HG03139 (cell line): Measurements from ENCODE around the gene ERVW-1.
"Not testable (repeated sequence)": the region's sequence is repeated elsewhere in the genome, so short reads cannot be mapped to it uniquely, and the experiment has no call there.

Experiments
- ATAC-seq: cut with Tn5 transposase; IDR thresholded peaks from one replicate; pipeline ENCODE4 v1.9.1; 2021; ENCODE audit not compliant: unreplicated experiment

The ERVW-1 gene

DNA sequence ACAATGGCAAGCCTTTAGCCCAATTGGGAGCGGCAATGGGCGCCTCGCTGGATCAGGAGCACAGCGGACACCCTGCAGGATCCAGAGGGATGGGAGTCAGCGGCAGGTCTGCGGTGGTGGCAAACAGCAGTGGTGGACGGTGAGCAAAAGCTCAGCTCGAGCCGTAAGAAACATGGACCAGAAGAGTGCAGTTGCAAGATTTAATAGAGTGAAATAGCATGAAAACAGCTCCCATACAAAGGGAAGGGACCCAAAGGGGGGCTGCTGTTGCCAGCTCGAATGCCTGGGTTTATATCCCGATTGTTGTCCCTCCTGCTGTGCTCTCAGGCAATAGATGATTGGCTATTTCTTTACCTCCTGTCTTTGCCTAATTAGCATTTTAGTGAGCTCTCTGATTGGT, at the start of gene ERVW-1:
Gene ERVW-1 (minus strand): TSS at position 266 of the 400 bp plus-strand sequence. CDS start 7,565 bp downstream, outside the sequence.
- ATAC-seq, result not testable (repeated sequence)

GRCh38 chr7:92523110-92523509, 45.4 kb upstream of the ERVW-1 start:
- ATAC-seq, result no peak

GRCh38 chr7:92520024-92520423, 42.3 kb upstream of the ERVW-1 start:
- no peak for ATAC-seq

GRCh38 chr7:92517631-92518030, 39.9 kb upstream of the ERVW-1 start:
- ATAC-seq, result no peak

- no peak for ATAC-seq
These were observed 35.6 kb upstream of the ERVW-1 start for GRCh38 chr7:92513167-92513902.

DNA sequence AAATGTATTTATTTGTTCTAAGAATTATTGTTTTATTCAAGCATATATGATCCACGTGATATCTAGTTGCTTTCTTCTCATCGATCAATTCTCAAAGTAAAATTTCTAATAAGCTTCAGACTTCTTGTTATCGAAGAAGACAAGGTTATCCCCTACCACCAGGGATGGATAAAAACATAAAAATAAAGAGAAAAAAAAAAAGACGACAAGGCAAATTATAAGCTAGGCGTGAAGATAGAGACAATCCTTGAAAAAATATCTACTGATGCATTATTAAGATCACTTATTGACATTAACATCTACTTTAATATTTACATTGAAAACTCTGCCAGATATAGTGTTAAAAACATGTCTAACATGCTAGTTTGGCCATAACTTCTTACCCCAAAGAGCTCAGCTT, 31.2 kb upstream of the ERVW-1 start:
- no peak for ATAC-seq

DNA sequence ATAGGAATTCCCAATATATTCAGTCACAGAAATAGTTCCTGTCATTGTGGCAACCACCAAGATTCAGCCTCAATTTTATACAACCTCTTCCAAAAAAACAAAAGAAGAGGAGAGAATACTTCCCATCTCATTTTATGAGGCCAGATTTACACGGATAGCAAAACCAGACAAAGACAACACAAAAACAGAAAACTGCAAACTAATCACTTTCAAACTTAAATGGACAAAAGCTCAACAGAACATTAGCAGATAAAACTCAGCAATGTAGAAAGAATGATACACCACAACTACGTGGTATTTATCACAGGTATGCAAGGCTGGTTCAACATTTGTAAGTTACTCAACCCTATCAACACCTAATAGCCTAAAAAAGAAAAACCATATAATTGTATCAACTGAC, 28.6 kb upstream of the ERVW-1 start:
- no peak for ATAC-seq

GRCh38 chr7:92504563-92504962, 26.8 kb upstream of the ERVW-1 start:
- ATAC-seq, result no peak

GRCh38 chr7:92503767-92504166, 26.0 kb upstream of the ERVW-1 start:
- ATAC-seq, result no peak

GRCh38 chr7:92498557-92498956, 20.8 kb upstream of the ERVW-1 start:
- ATAC-seq, result no peak

GRCh38 chr7:92496876-92497275, 19.1 kb upstream of the ERVW-1 start:
- no peak for ATAC-seq

- no peak for ATAC-seq
These were observed 11.9 kb upstream of the ERVW-1 start for GRCh38 chr7:92489634-92490033.

DNA sequence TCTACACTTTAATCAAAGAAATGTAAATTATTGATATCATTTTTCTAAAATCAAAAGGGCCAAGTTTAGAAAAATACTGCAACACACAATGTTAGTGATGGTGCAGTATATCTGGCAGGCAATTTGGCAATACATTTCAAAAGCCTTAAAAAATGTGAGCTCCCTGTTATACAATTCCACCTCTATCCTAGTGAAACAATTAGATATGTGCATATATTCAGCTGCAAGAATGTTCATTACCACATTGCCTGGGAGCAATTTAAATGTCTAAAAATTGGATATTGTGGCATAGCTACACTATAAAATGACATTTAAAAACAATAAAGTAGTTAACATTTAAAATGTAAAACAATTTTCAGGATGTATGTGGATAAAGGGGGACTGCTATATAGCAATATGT, 10.1 kb upstream of the ERVW-1 start:
- ATAC-seq, result no peak

DNA sequence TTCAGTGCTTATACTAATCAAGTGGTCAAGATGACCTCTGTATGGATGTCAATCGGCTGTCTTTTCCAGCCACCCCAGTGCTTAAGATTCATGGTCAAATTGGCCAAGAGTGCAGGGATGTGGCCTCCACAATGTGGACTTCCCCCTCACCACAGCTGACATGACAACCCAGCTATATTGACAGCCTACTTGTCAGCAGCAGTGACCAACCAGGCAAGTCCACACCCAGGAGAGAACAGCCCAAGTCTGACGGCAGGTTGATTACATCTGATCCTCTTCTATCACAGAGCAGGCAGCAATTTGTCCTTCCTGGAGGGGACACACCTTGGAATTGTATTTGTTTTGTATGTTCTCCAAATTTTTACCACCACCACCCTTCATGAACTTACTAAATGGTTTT, 8.2 kb upstream of the ERVW-1 start:
- ATAC-seq, result no peak

DNA sequence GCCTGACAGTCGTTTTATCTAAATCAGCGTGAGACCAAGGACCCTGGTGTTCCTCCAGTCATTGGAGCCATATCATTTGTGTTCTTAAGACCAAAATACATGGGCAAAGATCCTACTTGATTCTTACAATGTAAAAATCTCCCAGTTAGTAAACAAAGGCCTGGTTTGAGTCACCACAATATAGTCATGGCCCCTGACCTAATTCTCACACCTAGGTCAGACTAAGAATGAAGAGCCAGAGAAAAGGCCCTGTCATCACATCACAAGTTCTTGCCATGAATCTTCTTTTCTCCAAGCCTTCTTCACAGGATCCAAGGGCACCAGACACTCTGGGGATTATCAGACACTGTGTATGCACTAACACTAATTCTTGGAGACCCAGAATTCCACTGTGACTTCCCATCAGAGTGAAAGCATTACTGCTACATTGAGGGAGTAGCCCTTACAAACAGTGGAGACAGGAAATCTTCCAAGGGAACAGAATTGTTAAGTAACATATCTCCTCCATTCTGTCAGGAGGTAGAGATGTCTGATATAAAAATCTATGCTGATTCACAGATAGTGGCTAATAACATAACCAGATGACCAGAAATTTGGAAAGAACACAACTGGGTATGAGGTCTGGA, 7.6 kb upstream of the ERVW-1 start:
- ATAC-seq, result no peak

DNA sequence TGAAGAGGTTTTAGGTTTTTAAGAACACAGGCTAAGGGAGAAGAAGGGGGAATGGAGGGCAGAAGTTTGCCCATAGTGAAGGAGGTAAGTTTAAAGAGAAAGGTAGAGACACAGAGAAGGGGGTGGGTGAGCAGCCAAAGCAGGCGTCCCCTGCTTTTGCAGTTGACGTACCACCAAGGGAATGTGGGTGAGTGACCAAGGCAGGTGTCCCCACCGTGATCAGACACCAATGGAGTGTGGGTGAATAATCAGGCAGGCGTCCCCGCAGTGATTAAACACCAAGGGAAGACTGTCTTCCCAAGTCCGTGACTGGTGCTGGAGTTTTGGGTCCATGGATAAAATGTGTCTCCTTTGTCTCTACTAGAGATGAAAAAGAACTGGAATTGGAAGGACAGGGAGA, 6.5 kb upstream of the ERVW-1 start:
- not testable (repeated sequence) for ATAC-seq

GRCh38 chr7:92483624-92484023, 5.9 kb upstream of the ERVW-1 start:
- not testable (repeated sequence) for ATAC-seq

GRCh38 chr7:92479146-92479545, 1.4 kb upstream of the ERVW-1 start:
- ATAC-seq, result not testable (repeated sequence)

DNA sequence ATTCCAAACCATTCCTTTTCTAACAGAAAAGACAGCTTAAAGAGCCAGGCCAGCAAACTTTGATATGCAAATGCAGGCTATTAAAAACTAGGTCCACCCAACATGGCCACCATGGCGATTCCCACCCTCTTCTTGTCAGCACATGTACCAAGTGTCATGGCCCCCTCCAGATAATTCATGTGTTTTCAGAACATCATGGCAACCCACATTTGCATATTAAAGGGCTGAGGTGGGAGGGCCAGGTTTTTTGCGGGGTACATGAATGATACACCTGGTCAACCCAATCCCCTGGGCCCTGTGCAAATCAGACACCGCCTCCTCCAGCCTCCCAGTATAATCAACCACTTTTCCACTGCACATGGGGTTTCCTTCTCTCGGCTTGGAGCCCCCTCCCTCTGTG, 965 bp upstream of the ERVW-1 start:
- ATAC-seq, result no peak

DNA sequence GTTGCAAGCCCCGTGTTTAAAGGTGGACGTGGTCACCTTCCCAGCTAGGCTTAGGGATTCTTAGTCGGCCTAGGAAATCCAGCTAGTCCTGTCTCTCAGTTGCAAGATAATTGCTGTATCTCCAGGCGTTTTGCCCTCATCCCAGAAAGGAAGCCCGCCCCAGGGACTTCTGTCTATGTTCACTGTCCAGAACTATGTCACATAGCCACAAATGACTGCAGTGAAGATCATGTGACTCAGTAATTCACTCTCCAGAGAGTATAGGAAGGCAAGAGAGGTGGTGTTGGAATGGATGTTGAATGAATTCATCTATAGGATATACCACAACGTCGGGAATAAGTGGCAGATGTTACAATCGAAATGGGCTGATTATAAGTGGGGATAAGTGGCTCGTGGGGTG, 349 bp upstream of the ERVW-1 start:
- ATAC-seq, result no peak

DNA sequence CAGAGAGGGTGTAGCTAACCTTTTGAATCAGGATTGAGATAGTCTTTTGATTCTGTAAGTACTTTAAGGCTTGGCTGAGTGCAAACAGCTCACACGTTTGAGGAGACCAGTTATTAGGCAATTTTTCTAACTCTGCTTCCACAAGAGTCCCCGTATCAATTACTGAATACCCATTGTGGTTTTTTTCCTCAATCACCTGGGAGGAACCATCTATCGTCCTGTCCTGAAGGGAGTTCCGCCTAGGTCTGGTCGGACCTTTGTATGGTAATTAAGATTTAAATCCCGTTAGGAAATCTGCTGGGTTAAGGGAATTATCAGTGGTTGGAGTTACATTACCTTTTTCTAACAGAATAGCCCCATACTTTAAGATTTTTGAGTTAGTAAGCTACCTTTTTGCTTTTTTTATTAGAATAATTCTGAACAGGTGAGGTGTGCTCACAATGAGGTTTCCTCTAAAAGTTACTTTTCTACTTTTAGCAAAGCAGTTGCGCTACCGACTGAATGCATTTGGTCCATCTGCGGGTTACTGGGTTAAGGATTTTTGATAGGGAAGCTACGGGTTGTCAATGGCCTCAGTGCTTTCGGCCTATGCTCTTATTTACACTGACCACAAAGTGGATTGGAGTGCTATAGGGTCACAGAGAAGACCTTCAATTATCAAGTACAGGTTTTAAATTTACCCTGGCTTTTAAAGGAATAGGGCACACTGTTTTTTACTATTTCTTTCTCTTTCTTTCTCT, 1.7 kb downstream of the ERVW-1 start:
- not testable (repeated sequence) for ATAC-seq

DNA sequence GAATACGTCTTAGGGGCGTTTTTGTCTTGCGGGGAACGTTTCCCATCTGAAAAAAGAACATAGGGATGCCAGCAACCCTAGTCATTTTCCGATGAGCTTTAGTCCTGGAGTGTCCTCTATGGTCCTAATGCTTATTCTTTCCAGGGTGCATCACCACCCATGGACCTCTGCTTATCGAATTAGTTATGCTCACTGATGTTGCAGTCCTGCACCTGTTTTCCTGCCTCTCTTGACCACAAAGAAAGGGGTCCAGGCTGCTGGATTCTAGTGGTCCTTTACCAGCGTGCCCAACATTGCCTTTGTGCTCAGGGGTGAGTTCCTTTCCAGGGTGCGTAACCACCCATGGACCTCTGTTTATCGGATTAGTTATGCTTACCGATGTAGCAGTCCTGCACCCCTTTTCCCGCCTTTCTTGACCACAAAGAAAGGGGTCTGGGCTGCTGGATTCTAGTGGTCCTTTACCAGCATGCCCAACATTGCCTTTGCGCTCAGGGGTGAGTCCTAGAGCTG, 2.4 kb downstream of the ERVW-1 start:
- ATAC-seq, result not testable (repeated sequence)
